ENCODE results near the gene CWH43.

GRCh38 chr4:48939785-48940184 lies 46.3 kb upstream of the CWH43 start:
- no peak for TF ChIP-seq POLR2AphosphoS5 (IDR thresholded peaks at IDR 0.05; ENCODE audit: low read length)
- no peak for TF ChIP-seq REST (IDR thresholded peaks at IDR 0.05; ENCODE audit: low read depth, low read length)
- TF ChIP-seq CTCF (IDR thresholded peaks at IDR 0.05 in 2 of 3, conservative IDR thresholded peaks at IDR 0.05 in 1 of 3; ENCODE audit: control insufficient read depth in 2 of 3, extremely low read depth in 1 of 3, insufficient read depth in 1 of 3, low read depth in 3 of 3, low read length in 3 of 3): no peak
- TF ChIP-seq HSF1 (IDR thresholded peaks at IDR 0.05; ENCODE audit: low read depth, low read length): no peak
- no peak for TF ChIP-seq POLR2A (IDR thresholded peaks at IDR 0.05; ENCODE audit: low read depth, low read length)
- TF ChIP-seq CEBPB (IDR thresholded peaks at IDR 0.05; ENCODE audit: borderline replicate concordance in 1 of 2, low read depth in 2 of 2, low read length in 2 of 2): no peak
- TF ChIP-seq SMC3 (IDR thresholded peaks at IDR 0.05; ENCODE audit: borderline replicate concordance, low read length): no peak
- TF ChIP-seq GABPA (IDR thresholded peaks at IDR 0.05; ENCODE audit: low read depth): no peak
- no peak for TF ChIP-seq RB1 (IDR thresholded peaks at IDR 0.05; ENCODE audit: borderline replicate concordance)
- no peak for TF ChIP-seq RELA (IDR thresholded peaks at IDR 0.05; ENCODE audit: borderline replicate concordance, partially characterized antibody)

Data from GM12878 (cell line).